NCI-H146 (cell line): Measurements from ENCODE around the gene MEP1B.
"Not testable (repeated sequence)": the region's sequence is repeated elsewhere in the genome, so short reads cannot be mapped to it uniquely, and the experiment has no call there.

Source experiments
- DNase-seq: peaks from one replicate; lab custom pipeline; 2025; lab: John Stamatoyannopoulos, UW

MEP1B gene

DNA sequence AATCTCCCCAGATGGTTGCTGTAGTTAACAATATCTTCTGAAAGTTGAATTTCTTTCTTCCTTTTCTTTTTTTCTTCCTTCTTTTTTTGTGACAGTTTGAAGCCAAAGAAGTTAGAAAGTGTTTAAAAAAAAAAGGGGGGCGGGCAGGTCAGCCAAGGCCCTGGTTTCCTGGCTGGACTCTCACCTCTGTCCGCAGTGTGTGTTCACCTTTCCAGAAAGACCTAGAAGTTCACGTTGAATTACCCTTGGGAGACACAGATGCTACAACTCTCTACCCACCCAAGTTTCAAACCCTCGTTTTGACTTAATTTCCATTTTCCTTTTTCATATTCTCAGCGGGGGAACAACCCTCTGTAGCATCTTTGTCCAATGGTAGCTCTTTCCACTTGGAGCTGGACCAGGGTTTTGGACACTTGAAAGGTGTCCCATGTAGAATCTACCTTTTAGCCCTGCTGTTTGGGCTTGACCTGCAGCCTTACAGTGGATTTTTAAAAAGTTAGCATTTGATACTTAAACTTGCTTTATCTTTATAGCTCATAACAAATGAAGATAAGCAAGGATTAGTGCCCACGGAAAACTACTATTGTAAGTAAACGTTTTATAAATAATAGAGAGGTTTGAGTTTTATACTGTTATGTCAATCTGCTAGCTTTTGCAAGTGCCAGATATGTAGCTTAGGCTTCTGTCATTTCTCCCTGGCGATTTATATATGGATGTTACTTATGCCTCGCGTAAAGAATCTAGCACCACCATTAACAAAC is 20.0 kb downstream of the MEP1B start:
- DNase-seq: no peak

DNA sequence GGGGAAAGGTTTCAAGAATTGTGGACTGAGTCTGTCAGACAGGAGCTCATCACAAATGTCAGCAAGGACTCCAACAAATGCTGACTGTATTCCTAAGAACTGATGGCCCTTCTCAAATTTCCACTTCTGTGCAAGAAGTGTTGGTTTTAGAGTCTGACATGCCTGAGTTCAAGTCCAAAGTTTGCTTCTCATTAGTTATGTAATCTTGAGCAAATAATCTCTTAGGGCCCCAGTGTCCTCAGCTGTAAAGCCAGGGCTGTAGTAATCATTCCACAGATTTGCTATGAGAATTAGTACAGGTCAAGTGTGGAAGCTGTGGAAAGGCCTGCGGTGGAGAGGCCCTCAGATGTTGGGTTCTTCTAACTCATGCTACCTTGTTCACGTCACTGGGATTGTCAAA is 23.9 kb downstream of the MEP1B start:
- no peak for DNase-seq

DNA sequence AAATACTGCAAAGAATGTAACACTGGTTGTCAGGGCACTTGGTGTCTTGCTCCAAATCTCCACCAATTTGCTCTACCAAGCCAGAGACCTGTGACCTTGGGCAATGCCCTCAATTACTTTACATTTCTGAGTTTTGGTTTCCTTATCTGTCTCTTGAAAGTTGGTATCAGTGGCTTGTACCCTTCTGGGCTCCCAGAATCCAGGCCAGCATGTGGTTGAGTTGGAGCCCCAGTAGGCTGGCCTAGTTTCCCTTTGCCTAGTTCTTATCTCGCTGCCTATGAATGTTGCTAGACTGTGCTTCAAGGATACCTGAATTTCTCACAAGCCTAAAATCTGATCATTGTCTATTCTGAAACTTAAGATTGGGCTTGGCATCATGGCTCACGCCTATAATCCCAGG is 26.6 kb downstream of the MEP1B start:
- DNase-seq: no peak

DNA sequence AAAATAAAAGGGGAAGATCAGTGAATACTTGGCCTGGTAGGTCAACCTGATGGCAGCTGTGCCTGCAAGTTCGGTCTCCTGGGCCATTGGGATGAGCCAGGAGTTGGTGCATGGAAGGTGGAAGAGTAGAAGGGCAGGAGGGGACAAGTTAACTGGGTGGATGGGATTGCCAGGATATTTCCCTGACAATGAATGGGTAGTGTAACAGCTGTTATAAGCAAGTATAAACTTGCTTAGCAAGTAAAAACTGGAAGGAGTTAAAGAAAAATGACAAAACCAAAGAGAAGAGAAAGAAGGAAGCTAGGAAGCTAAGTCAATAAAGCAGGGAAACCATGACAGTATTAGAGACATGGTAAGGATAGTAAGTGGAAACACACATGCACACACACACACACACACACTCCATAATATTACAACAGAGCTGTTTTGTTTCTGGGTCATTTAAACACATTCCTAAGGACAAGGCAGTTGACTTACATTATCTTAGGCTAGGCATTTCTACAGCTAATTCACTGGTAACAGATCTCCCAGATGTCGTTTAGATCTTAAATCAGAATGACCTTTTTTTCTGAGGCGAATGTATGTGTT is 29.7 kb downstream of the MEP1B start:
- DNase-seq: no peak

DNA sequence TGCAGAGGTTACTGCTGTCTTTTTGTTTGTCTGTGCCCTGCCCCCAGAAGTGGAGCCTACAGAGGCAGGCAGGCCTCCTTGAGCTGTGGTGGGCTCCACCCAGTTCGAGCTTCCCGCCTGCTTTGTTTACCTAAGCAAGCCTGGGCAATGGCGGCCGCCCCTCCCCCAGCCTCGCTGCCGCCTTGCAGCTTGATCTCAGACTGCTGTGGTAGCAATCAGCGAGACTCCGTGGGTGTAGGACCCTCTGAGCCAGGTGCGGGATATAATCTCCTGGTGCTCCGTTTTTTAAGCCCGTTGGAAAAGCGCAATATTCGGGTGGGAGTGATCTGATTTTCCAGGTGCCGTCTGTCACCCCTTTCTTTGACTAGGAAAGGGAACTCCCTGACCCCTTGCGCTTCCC is 43.5 kb downstream of the MEP1B start:
- DNase-seq: not testable (repeated sequence)

DNA sequence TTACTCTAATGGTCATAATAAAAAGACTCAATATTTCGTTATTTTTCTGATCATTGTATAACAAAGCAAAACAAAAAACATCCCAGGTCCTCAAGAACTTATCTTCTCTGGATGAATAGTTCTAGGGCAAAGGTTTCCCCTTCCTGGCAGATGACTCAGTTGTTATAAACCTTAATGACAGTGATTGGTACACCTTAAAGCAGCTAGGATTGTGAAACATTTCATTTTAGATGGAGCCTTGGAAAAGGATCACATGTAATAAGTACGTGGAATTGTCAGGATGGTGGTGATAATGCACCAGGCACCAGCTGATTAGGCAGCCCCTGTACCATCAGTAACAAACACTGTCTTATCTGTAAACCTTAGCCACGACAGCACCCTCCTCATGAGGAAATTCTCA is 47.2 kb downstream of the MEP1B start:
- no peak for DNase-seq

DNA sequence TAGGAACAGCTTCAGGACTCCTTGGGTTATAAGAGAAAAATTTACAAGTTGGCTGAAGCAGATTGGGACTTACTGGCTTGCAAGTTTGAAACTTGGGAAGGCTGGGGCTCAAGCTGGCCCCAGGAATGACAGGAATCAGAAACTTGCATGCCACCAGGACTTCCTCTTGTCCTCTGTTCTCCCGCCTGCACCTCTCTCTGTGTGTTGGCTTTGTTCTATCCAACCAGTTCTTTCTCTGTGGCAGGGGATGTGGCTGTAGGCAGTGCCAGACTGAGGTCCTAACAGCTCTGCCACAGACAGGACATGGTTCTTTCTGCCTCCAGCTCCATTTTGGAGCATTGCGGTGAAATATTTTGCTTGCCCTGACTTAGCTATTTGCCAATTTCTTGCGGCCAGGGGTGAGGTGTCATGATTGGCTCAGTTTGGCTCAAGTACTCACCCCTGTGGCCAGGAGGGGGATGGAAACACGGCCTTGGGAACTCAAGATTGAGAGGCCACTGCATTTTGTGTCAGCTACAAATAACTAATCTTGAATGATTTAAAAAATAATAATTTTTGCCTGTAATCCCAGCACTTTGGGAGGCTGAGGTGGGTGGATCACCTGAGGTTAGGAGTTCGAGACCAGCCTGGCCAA is 48.9 kb downstream of the MEP1B start:
- no peak for DNase-seq

DNA sequence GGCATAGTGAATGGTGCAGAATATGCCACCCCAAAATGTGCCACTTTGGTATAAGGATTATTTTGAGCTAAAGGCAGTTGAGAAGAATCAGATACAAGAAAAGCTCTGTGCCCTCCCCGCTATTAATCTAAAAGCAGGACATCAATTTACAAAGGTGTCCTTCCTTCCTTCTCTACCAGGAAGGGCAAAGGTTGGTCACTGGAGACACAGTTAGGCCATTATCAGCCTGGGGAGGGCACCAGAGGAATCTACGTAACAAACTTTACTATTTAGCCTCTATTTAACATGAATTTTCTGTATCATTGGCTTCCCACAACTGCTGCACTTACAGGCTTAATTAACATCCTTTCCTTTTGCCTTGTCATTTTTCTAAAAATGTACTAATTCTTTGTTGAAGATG is 52.6 kb downstream of the MEP1B start:
- DNase-seq: no peak

DNA sequence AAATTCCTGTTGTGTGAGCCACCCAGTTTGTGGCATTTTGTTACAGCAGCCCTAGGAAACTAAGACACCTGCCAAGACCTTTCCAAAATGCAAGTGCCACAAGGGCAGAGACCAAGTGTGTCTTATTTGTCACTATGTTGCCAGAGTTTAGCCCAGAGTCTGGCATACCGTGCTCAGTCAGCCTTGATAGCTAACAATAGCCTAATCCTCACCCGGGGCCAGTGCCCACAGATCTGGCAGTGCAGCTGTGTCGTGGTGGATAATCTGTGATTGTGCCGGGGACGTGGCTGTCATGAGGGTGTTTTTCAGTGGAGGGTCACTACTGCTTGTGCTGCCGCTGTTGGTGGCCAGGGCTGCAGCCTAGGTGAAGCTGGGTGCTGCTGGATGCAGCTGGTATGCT is 53.5 kb downstream of the MEP1B start:
- DNase-seq: no peak

DNA sequence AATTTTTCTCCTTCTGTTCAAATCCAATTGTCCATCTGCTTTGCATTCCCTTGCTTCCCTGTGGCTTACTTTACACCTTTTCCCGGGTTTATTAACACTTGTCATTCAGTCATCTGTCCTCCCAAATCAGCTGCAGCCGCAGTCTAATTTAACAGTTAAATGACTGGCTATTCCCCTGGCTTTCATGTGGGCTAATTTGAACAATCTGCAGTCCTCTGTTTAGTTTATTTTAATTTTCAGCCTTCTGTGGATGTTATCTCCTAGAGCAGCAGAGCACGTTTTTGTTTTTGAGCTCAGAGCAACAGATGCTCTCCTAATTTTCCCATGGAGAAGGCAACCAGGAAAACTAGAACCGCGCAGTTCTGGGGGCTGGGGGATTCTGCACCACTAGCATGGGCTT is 55.0 kb downstream of the MEP1B start:
- no peak for DNase-seq

DNA sequence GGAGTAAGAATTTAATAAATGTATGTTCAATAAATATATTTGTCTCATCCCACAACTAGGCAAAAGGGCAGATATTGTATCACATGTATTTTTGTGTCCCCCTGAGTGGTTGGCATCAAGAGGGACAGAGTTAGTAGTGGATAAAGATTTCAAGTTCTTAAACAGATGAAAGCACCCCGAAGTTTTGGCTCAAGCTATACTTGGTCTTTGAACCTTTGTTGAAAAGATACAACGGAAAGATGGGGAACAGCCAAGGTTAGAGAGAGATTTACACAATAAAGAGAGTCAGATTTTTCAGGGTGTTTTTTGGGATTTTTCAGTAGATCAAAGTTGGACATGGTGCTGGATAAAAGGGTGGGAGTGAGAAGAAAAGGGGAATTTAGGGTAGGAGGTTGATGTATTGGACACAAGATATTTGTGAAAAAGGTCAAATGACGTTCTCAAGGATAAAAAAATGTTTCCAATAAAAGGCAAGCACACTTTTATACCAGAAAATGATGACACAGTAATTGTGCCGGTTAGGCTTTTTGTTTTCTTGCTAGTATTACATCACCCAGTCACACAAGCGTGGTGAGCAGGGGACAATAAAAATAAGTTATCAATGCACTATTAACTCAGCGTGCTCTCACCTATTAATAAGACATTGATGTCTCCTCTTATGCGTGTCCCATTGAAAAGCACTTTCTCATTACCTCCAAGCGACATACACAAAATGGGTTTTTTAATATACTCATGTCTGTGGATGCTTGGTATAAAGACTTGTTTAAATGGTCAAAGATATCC is 59.5 kb downstream of the MEP1B start:
- DNase-seq: peak; percentile 32

DNA sequence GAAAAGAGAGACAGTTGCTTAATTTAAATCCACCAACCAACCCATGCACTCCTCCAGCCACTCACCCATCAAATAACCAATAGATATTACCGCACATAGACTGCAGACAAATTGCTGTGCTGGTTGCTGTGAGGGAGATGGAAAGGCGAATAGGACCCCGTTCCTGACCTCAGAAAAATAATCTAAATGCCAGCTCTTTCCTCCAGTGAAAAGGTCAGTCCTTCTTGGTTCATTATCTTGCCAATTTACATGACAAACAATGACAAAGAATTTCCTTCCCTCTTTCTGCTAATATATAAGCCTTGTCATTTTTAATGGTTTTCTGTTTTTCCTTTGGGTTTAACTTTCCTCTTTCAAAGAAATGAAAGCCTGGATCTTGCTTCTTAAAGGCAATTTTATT is 61.6 kb downstream of the MEP1B start:
- no peak for DNase-seq

DNA sequence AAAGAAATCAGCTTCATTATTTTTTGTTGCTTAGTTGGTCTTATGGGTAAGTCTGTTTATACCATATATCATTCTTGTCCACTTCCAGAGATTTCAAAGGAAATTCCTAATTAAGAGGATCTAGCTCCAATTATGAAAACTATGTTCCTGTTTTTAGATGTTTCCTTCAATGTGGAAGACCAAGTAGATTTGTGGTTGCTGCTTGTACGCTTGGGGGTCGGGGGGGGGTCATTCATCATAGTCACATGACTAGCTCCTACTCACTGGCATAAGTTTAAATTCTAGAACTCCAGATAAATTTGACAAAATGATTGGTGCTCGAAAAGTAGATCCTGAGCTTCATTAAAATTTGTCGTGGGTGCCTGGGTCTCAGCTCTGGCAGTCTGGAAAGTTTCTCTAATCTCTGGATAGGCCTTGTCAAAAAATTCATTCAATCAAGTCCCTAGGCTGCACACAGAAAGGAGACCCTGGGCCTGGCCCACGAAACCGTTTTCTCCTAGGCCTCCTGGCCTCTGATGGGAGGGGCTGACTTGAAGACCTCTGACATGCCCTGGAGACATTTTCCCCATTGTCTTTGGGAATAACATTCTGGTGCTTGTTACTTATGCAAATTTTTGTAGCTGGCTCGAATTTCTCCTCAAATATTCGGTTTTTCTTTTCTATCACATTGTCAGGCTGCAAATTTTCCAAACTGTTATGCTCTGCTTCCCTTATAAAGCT is 62.5 kb downstream of the MEP1B start:
- no peak for DNase-seq

DNA sequence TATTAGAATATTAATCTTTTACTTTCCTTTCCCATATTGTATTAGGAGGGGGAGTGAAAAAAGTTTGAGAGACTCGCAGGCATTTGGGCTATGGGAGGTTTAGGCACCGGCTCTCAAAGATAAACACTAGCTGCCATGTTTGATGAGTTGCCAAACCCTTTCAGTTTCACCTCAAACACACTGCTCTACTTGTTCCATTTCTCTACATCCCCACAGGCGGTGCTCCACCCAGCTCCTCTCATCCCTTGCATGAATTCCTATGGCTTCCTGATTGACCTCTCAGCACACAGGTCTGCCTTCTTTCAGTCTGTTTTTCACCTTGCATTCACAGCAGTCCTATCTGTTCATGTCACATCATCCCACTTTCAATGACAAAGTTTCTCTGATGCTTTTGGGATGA is 65.7 kb downstream of the MEP1B start:
- DNase-seq: no peak

DNA sequence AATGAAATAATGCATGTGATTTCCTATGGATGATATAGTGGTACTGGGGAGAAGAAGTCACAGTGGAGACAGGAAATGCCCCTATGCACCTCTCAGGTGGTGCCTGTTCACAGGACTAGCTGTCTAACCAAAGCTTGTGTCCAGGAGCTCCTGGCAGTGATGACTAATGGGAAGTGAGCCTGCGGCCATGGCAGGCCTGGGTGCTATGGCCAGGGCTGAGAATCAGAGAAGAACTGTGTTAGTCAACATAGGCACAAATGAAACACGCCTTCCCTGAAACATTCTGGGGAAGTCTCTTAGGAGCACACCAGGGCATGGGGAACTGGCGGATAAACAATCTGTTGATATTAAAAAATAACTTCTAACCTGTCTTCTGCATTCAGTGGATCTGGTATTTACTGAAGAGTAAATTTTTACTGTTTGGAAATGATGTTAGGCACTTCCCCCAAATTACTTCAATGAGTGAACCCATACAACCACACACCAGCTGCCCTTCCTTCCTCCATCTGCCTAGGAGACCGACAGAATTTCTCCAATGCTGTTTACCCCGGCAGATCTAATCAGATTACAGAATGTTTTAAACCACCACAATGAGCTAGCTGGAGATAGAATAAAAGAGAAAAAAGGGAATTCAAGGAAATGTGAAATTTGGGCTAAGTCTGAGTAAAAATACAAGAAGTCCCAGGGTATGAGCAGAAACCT is 67.4 kb downstream of the MEP1B start:
- peak; percentile 53 for DNase-seq

DNA sequence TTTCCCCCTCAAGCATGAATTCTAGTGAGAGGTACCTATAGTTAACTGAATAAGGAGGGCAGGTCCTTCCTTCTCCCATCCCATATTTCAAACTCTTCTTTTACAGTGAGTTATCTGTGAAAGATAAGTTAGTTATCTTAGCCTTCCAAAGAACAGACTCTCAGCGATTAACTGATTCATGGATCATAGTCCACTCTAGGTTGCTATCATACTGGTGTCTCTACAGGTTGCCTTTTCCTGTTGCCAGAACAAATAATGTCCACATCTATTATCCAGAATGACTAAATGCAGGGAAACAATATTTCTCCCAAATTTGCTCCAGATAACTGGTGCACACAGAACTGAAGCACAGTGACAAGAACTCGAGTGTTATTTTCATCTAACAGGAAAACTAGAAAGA is 68.3 kb downstream of the MEP1B start:
- no peak for DNase-seq

DNA sequence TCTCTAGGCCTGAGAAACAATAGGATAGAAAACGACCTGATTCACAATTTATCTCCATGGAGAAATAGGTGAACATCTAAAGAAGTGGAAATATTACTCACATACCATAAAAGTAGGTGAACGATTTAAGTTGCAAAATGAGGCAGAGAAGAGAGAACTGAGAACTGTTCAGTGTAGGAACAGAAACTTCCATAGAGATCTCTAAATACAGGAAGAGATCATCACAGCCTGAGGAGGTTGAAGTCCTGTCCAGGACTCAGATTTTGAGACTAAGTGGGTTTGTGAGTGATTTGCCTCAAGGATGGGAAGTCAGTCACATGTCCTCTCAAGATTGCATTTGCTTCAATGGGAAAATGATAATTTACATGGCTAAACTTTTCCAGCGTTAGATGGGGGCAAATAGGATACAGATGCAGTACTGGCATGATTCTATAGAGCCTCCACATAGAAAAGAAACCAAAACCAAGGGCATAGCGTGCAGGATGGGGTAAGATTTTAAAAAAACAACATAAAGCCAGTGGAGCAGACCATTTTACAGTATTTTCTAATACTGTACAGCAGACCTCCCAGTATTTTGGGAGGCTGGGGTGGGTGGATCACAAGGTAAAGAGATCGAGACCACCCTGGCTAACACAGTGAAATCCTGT is 68.8 kb downstream of the MEP1B start:
- no peak for DNase-seq

DNA sequence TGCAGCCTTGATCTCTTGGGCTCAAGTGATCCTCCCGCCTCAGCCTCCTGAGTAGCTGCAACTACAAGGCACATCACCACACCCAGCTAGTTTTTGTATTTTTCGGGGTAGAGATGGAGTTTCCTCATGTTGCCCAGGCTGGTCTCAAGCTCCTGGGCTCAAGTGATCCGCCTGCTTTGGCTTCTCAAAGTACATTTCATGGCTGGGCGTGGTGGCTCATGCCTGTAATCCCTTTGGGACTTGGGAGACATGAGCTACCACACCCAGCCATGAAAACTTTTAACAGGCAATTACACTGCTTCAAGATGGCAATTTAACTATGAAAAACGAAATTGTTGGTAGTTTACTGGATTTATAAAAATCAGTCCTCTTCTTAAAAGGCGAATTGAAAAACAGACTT is 69.7 kb downstream of the MEP1B start:
- no peak for DNase-seq

DNA sequence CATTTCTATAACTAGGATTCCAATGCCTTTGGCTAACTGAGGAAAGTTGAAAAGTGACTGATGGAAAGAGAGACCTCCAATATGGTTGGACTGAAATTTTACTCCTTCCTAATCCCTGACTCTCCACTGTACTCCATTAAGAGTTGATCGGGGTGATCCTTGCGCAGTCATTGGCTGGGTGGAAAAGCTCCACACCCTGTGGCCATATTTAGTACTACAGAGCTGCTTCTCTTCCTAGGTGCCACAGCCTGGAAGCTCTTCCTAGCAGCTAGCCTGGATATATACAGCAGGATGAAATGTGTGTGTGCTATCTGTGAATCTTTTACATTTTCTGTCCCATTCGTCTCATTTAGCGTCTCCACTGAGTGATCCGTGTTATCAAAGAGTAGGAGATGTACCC is 71.2 kb downstream of the MEP1B start:
- no peak for DNase-seq

DNA sequence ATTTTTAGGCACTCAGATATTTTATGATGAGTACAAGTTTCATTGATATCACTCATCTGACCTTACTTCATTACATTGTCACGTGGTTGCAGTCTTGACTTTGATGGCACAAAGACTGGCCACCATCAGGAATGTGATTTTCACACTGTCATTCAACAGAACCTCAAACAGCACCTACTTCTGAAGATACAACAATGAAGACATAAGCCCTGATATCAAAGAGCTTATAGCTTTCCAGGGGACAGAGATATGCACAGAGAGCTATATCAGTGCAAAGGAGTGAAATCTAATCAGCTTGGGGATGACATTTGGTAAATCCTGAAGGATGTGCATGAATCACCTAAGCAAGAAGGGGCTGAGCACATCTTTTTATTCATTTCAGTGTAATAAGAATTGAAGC is 72.3 kb downstream of the MEP1B start:
- DNase-seq: no peak

DNA sequence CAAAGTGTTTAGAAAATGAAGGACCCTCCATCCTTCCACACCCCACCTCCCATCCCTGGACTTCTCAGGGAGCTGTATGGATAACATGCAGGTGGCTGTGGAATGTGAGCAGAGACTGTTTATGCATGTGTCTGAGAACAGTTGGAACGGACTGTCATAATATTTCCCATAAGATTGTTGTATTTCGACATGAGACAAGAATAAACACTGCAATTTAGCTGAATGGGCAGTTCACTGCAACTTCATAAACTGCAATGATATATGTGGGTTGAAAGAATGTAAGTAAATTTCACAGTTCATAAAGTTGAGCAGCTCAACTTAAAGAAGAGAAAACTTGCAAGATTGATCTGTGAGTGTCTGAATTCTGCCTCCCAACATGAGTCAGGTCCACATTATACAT is 74.6 kb downstream of the MEP1B start:
- DNase-seq: no peak
